Right lung (tissue), 5 donors: ENCODE results near the gene ZNF22. TPM values are rescaled to one million over a fixed set of nuclear protein-coding genes. Genes with fewer than 3 reads are reported as not detected.
A peak's percentile ranks its signal among the peaks of the same experiment; 100 is the strongest.

ENCODE experiments used
- DNase-seq, 2 donors: peaks; one replicate each; pipeline ENCODE4 v3.0.0-alpha.2; 2013
- polyA plus RNA-seq, 5 donors: library from polyadenylated mRNA; unstranded; fragments of 120-200 nt; gene quantifications; one replicate each; pipeline versions ENCODE4 v1.2.1 to v1.2.3, GENCODE V29; 2013; ENCODE audit warnings: inconsistent platforms in 1 of 5, low replicate concordance in 1 of 5; ENCODE audit not compliant: insufficient read length in 5 of 5, insufficient read depth in 1 of 5

The ZNF22 gene
- polyA plus RNA-seq, 5 donors = 69.0 to 105 (median 79.8) TPM

DNA sequence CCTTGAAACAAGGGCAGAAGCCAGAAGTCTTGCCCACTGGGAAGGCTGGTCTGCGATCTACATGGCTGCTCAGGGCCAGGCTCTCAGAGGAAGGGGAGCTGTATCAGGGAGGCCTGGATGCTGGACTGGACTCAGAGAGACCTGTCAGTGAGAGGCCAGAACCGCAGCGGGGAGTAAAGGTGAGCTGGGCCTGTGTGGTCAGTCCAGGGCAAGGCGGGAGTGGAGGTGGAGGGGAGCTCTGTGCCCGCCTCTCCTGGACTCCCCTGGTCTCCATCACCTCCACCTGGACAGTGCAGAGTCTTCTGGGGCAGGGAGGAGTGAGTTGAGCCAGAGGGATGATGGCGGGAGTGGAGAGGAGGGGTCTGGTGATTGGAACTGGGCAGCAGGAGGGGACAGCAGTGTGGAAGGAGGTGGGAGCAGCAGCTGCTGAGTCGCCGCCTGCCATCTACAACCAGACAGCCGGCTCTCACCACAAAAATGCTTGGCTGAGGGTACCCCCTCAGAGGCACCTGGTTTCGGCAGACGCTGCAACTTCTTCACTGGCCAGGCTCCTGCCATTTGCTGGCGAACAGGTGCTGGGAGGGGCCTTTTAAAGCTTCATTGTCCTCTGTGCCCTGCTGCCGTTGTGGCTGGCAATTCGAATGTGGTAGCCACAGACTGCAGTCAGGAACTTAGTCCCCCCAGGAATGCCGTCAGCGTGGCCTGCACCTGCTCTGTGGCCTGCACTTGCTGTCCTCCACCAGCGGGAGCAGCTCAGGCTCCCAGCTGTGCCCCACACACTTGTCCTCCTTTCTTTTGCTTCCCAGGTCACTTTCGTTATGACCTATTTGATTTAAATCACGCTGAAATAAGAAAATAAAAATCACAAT is 37.6 kb upstream of the ZNF22 start:
- DNase-seq = no peak

- DNase-seq = no peak
Measured at GRCh38 chr10:44963772-44964633, 36.7 kb upstream of the ZNF22 start.

- DNase-seq = no peak
Measured at GRCh38 chr10:44965104-44965503, 35.6 kb upstream of the ZNF22 start.

DNA sequence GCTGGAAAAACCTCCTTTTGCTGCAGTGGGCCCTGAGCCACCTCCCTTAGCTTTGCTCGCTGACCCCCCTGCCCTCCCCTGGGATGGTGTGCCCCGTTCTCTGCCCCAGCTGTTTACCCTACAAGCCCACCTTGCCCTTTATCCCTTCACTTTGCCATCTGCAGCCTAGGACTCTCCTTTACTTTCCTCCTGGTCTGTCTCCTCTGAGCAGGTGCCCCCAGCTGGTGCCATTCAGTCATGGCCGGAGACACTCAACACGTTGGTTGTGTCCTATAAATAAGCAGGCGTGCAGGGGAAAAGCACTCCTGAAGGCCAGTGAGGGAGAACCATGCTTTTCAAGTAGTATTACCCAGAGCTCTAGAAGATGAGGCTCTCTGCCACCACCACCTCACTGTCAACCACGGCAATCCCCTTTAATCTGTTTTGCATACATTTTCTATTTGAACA is 35.0 kb upstream of the ZNF22 start:
- no peak for DNase-seq

DNA sequence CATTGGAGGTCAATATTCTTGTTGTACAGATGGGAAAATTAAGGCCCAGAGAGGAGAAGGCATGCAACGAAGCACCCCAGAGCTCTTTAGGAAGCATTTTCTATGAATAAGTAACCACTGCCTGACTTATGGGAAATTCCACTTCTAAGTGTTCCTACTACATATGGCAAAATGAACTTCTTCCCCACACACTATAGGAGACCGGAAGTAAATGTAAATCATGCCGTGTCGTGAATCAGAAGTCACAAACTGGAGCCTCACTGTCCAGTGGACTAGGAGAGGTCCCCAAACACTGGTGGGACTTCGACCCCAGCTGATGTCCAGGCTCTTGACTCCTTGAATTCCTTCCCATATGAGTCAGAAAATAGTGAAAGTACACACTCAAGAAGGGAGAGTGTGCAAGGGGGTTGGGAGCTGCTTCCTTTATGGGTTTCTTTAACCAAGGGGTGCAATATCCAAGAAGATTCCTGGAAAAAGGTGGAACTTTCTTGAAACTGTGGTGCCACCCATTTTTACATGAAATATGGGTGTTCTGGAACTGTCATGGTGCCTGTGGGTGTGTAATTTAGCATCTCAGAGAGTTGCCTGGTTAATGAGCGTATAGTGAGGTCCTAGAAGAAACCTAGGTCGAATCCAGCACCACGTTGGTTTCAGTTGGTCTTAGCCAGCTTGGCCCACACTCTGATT is 34.5 kb upstream of the ZNF22 start:
- no peak for DNase-seq

DNA sequence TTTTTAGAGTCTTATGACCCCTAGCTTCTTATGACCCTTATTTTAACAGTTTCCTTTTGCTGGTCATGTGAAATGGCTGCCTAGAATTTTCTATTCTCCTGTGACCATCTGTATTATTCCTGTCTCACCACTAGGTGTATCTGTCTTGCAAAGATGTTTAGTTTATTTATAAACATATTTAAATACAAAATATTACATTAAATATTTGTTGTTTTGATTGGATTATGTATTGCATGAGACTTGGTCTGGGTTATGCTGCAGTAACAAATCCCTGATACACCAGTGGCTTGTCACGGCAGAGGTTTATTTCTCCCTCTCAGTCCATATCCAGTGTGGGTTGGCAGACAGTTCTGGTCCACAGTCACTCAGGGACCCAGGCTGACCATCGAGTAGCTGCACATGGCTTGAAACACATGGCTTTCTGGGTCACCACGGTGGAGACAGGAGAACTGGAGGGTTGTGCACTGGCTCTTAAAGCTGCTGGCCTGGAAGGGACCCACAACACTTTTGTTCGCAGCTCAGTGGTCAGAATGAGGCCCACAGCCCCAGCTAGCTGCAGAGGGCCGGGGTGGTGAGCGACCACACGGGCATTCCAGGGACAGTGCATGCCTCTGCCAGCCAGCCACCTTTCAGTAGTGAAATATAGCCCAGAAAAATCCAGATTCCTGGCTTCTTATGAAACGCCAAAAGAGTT is 33.8 kb upstream of the ZNF22 start:
- no peak for DNase-seq

DNA sequence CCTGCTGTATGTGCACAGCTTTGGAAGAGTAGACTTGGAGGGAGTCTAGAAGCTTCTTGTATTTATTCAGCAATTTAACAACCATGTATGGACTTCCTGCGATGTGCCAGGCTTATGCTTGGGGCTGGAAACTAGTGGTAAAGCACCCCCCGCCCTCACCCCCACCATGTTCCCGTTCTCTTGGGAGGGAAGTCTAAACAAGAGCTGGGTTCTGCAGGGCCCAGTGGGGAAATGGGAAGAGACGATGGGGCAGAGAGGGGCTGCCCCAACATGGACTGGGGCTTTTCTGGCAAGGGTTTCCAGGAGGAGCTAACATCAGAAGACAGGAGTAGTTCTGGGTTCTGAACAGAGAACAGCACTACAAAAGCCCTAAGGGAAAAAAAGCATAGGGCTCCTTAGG is 33.1 kb upstream of the ZNF22 start:
- DNase-seq = no peak

DNA sequence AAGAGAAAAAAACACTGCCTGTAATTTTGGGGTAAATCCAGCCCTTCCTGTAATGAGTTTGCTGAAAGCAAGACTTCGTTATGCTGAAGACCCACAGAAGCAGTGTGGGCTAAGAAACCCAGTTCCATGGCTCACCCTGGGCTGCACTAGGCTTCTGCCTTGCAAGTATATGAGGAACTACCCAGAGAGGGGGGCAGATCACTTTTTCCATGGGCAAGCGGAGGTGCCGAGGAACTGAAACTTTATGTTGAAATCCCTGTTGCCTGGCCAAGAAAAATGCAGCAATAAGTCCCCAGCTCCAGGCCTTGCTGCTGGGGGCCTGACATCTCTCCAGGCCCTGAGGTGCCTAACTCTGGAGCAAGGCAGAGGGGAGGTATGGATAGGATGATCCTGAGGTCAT is 32.6 kb upstream of the ZNF22 start:
- DNase-seq = no peak

DNA sequence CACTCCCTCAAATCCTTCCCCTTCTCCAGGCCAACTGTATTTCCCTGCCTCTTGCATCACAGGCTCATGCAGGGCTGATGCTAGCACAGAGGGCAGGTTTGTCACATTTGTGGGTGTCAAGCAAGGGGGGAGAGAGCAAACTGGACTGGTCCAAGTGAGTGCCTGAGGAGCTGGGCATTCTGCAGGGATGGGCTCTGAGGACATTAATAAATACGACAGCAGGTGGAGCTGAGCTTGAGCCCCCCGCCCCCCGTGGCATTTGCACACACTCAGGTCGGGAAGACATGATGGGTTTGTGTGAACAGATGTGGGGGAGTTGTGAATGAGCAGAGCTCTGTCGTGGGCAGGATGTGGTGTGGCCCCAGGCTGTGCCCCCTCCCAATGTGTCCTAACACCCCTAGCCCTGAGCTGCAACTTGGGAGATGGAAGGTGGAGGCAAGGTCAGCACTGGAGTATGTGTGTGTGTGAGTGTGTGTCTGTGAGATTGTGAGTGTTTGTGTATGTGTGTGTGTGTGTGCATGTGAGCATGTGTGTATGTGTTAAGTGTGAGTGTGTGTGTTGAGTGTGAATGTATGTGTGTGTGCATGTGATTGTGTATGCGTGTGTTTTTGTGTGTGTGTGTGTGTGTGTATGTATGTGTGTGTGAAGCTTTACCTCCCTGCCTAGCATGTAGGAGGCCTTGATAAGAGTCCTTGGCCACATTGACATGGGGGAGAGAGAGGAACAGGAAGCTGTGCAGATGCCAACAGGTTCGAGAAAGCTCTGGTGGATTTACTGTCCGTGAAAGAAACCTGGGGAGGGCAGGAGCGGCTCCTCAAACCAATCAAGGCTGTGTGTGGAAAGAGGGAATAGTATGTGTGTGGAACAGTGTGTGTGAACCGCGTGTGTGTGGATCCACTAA is 32.0 kb upstream of the ZNF22 start:
- no peak for DNase-seq

DNA sequence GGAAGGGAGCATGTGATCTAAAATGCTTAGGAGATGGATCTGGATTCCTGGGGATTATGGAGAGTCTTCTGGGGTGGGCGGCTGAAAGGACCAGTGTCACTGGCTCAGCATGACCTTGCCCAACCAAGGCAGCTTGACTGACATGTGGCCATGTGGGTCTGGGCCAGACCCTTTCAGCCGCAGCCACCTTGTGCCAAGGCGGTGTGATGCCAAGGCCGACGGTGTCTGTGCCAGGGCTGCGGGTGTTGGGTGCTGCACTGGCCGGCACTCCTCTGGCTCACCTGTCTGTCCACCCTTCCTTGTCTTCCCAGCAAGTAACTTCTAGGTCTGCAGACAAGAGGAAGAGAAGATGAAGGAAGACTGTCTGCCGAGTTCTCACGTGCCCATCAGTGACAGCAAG is 30.9 kb upstream of the ZNF22 start:
- no peak for DNase-seq

GRCh38 chr10:44970812-44971395 is 29.8 kb upstream of the ZNF22 start:
- DNase-seq = no peak

- no peak for DNase-seq
Measured at GRCh38 chr10:44971434-44971833, 29.3 kb upstream of the ZNF22 start.

- DNase-seq = no peak
Measured at GRCh38 chr10:44971935-44972757, 28.6 kb upstream of the ZNF22 start.

- no peak for DNase-seq
Measured at GRCh38 chr10:44972874-44973306, 27.8 kb upstream of the ZNF22 start.

- DNase-seq = no peak
Measured at GRCh38 chr10:44973323-44974081, 27.2 kb upstream of the ZNF22 start.

DNA sequence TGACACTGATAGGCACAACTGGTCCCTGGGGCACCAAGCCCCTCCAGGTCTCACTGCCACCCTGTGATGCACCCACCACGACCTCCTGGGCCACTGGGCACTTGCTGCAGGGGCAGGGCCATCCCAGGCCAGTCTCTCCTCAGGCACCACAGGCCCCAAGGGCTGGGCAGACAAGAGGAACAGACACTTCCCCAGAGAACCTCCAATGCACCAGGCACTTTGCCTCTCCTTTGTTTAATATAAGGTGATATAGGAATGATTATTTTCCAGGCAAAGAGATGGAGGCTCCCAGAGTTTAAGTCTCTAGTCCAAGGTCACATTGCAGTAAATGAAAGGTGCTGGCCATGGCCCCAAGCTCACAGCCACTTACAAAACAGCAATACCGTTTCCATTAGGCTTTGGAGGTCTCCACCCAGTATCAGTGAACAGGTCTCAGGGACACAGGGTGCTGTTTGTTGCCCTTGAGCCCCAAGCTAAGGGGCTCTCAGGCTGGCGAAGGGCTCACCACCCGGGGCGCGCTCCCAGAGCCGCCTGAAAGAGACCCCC is 26.6 kb upstream of the ZNF22 start:
- no peak for DNase-seq

DNA sequence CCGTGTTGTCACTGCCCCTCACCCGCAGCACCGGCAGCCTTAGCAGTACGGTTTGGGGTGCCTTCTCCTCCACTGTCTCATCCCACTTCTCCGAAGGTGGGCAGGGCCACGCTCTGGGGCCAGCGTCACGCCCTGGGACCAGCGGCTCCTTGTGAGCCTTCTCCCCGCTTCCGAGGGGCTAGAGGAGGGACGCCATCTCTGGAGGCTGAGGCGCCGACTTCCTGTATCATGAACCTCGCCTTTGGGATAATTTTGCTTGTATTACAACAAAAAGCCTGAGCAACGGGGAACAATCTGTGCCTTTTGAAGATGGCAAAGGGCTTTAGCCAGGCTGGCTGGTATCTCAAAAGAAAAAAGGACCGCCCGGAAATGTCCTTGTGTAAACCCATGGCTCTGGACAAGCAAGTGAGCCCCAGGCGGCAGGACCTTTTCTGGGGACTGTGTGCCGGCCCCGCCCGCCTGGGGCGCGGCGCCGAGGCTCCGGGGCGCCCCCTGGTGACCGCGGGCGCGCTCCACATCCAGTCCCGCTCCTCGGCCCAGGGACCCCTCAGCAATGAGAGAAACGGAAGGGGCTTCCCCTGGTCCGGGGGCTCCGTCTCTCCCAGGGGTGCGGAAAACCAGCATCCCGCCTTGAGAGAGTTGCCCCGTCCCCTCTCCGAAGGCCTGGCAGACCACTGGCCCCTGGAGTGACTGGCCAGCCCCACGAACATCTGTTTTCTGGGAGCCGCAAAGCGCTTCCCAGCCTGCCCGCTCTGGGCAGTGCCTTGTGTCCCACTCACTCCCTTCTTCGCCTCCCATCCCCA is 25.9 kb upstream of the ZNF22 start:
- peak; percentile 64 to 71 for DNase-seq
